Kidney glomerular epithelial cell (primary cell): ENCODE results near the gene AKR1B15.
"Not testable (repeated sequence)": the region's sequence is repeated elsewhere in the genome, so short reads cannot be mapped to it uniquely, and the experiment has no call there.

Source experiments
- DNase-seq: peaks from one replicate; lab custom pipeline; 2025; lab: John Stamatoyannopoulos, UW

AKR1B15 gene

DNA sequence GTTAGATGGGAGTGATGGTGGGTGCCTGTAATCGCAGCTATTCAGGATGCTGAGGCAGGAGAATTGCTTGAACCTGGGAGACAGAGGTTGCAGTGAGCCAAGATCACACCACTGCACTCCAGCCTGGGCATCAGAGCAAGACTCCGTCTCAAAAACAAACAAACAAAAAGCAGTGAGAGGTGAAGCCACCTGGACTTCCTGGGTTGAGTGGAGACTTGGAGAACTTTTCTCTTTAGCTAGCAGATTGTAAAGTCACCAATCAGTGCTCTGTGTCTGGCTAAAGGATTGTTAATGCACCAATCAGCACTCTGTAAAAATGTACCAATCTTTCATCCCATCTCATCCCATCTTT lies 14.5 kb downstream of the AKR1B15 start:
- DNase-seq, result not testable (repeated sequence)

DNA sequence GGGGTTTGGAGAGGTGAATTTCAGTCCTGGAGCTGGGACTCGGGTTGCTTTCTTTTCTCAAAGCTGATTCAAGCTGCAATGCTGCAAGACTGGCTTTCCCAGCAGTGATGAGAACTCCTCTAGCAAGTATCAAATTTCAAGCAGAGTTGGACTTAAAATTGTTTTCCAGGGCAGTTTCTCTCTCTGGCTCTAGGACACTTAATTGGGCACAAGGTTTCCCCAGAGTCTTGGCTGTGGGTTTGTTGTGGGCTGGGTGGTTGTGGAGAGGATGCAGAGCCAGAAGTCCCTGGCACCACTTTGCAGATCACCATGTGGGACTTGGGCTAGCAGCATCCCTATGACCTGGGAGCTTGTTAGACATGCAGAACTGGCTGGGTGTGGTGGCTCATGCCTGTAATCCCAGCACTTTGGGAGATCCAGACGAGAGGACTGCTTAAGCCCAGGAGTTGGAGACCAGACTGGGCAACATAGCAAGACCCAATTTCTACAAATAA lies 16.8 kb downstream of the AKR1B15 start:
- no peak for DNase-seq

DNA sequence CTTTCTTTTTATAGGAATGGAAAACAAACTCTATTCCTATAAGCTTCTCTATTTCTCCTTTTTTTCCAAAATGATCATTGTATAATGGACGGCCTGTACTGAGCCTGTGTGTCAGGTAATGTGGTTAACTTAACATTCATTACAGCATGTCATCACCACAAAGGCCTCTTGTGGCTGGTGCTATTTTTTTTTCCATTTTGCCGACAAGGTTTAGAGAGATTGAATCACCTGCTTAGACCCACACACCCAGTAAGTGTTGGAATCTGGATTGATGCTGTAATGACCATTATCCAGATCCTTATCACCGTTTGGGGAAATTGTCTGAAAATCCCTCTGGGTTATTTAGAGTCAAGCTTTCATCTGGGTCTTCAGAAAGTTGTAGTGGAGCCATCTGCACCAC lies 18.5 kb downstream of the AKR1B15 start:
- DNase-seq, result no peak

DNA sequence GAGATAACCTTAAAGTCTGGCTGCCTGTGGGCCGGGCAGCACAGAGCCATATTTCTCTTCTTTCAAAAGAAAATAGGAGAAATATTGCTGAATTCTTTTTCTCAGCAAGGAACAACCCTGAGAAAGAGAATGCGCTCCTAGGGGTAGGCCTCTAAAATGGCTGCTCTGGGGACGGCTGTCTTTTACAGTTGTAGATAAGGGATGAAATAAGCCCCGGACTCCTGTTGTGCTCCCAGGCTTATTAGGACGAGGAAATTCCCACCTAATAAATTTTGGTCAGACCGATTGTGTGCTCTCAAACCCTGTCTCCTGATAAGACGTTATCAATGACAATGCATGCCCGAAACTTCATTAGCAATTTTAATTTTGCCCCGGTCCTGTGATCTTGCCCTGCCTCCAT lies 21.1 kb downstream of the AKR1B15 start:
- DNase-seq, result not testable (repeated sequence)

DNA sequence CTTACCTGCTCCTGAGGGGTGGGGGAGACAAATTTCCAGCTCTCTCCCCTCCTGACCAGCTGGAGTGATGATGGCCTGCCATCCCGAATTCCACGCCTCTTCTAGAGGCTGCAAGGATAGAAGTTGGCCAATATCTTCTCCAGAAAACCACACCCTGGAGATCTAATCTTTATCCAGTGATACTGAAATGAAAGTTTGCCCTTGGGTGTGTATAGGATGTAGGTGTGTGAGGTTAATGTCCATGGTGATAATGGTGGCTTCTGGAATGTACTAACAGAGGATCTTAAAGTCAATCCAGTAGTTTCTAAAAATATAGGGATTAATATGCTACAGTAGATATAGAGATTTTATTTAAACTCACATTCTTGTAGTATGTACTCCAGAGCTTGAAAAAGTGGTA lies 22.2 kb downstream of the AKR1B15 start:
- DNase-seq, result no peak

DNA sequence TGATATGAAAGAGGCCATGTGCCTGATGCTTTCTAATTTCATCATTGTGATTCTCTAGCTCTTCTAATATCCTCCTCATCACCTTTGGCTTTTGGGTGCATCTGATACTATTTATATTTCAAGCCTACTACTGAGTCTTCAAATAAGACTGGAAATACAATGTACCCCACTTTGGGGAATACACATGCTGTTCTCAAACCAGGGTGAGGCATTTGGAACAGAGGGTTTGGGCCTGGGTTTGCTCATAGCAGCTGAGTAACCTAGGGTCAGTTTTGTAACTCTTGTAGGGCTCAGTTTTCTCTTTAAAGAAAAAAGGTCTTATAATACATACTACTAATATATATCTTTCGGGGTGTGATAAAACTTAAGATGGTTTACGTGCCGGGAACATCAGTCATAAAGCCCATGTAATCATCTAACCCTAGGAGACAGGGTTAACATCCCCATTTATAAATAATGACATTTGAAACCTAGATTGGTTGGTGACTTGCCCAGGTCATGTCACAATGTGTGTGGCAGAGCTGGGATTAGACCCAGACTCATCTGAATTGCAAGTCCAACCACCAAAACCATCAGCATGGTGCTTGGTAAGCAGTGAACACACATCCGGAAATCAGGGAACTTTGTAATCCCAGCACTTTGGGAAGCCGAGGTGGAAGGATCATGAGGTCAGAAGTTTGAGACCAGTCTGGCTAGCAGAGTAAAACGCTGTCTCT lies 23.0 kb downstream of the AKR1B15 start:
- DNase-seq, result no peak

DNA sequence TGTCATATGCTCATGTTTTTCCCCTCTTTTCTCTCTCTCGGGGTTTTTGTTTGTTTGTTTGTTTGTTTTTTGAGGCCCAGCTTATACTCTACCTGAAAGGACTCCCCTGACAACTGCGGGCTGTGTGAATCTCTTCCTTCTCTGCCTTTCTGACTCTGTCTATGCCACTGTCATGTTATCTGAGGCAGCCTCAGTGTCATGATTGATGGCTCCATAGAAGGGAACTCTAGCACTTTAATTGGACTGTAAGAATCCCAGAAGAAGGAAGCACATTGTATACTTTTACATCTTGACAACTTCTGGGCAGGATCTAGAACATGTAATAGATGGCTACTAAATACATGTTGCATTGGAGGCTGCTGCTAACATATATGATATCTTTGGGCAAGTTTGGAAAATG lies 25.4 kb downstream of the AKR1B15 start:
- DNase-seq, result no peak

DNA sequence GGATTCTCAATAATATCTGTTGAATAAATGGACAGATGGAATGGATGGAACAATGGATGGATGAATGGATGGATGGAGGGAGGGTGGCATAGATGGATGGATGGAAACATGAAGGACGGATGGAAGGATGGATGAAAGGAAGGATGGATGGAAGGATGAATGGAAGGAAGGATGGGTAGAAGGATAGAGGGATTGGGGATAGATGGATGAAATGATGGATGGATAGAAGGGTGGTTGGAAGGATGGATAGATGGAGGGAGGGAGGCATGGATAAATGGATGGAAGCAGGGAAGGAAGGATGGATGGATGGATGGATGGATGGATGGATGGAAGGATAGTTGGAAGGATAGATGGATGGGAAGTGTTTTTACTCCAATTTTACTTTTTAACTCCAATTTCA lies 35.4 kb downstream of the AKR1B15 start:
- DNase-seq, result no peak

DNA sequence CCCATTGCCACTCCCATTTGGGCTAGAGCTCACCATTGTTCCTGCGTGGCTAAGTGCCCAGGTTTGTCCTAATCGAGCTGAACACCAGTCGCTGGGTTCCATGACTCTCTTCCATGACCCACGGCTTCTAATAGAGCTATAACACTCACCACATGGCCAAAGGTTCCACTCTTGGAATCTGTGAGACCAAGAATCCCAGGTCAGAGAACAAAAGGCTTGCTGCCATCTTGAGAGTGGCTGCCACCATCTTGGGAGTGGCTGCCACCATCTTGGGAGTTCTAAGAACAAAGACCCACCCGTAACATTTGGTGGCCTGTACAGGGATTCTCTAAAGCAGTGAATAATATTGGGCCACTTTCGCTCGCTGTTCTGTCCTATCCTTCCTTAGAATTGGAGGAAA lies 37.0 kb downstream of the AKR1B15 start:
- no peak for DNase-seq

DNA sequence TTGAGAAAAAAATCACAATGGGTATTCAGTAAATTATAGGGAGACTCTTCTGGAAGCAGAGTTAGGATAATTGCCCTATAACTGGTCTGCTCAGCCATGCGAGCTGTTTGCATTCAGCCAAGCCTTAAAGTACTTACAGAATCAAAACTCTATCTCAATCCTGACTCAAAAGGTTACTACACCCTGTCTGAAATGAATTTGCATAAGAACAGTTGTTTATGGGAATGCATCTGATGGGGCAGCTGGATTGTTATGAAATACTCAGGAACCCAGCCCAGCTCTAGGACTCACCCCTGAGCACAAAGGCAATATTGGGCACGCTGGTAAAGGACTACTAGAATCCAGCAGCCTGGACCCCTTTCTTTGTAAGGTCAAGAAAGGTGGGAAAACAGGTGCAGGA lies 38.8 kb downstream of the AKR1B15 start:
- DNase-seq, result no peak

DNA sequence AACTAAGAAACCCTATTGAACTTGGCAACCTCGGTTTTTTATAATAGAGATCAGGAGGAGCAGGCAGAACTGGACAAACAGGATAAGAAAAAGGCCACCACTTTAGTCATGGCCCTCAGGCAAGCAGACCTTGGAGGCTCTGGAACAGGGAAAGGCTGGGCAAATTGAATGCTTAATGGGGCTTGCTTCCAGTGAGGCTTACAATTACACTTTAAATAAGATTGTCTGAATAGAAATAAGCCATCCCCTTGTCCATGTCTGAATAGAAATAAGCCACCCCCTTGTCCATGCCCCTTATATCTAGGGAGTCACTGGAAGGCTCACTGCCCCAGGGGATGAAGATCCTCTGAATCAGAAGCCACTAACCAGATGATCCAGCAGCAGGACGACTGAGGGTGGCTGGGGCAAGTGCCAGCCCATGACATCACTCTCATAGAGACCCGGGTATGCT lies 40.6 kb downstream of the AKR1B15 start:
- DNase-seq, result no peak

DNA sequence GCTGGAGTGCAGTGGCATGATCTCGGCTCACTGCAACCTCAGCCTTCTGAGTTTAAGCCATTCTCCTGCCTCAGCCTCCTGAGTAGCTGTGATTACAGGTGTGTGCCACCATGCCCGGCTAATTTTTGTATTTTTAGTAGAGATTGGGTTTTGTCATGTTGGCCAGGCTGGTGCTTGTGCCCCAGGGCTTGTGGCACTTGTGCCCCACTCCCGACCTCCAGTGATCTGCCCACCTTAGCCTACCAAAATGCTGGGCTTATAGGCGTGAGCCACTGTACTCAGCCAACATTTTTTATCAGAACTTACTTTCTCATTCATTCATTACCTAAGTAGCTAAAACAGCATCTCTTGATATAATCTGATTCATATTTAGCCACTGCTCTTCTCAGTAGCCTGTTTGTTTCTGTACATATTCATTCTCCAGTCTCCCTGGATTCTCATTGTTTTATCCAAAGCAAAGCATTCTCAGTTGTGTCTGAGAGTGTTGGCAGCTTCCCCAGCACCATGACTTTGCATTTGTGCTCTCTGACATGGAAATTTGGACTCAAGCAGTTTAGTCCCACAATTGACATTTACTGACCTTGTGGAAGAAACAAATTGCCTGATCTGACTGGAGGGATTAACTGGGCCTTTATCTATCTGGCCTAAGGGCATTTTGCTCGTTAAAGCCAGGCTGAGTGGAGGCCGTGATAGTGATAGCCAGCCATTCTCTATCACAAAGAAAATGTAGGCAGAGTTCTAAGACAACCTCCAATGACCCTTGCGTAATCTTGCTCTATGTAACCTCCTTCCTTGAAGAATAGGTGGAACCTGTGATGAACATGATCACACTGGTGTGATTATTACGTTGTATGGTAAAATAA lies 44.9 kb downstream of the AKR1B15 start:
- peak; percentile 9 for DNase-seq

DNA sequence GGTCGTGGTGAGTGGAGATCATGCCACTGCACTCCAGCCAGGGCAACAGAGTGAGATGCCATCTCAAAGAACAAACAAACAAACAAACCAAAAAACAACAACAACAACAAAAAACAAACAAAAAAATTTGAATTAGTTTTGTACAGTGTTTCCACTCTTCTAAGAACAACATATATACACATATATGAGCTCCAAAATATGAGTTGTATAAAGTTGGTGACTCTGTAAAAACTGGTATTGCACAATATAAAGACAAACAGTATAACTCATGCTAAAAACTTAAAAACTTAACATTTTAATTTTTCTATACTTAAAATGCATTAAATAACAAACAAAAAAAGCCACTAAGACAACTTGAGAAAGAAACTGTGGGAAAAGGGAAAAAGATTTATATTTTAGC lies 46.0 kb downstream of the AKR1B15 start:
- no peak for DNase-seq

DNA sequence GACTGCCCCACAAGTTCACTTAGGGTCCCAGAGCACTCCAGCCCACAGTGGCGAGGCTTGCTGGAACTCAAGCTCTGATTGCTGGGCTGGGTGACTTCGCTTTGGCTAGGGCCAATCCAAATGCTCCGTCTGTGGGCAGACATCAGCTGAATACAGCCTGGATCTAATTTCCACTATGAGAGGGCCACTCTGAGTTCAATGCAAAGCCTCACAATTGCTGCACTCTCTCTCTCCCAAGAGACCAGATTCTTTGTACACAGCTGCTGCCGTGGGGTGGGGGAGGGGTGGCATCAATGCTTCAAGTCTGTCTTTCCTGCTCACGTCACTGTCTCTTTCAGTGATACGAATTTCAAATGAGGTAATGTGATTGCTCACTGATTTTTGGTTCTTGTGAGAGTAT lies 50.5 kb downstream of the AKR1B15 start:
- no peak for DNase-seq

DNA sequence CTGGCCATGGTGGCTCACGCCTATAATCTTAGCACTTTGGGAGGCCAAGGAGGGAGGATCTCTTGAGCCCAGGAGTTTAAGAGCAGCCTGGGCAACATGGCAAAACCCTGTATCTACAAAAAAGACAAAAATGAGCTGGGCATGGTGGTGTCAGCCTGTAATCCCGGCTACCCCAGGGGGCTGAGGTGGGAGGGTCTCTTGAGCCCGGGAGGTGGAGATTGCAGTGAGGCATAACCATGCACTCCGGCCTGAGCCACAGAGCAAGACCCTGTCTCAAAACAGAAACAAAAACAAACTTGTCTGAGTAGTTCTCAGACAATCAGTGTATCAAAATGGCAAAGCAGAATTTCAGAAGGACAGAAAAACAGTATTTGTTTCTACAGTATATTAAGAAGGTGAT lies 52.5 kb downstream of the AKR1B15 start:
- DNase-seq, result no peak

DNA sequence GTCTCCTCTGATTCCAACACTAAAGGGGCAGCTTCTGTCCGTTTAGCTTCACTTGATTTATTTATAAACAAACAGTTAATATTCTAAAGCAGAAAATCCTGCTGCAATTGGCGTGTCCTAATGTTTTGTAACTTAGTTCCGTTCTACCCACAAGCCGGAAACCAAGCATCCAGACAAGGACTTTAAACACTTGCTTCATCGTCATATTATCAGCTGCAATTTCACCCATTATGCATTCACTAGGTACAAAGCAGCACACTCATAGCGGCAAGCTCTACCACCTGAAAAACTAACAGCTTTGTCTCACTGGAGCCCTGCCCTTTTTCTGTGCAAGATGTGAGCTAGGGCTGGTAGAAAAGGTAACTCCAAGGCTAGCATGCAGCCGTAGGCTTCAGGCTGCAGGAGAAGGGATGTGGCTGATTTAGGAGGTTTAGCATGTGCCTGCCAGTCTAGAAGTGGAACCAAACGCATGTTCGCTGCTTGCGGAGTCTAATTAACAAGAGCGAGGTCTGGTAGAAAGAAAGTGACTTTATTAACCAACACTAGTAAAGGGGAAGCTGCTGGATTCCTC lies 54.1 kb downstream of the AKR1B15 start:
- DNase-seq, result no peak

DNA sequence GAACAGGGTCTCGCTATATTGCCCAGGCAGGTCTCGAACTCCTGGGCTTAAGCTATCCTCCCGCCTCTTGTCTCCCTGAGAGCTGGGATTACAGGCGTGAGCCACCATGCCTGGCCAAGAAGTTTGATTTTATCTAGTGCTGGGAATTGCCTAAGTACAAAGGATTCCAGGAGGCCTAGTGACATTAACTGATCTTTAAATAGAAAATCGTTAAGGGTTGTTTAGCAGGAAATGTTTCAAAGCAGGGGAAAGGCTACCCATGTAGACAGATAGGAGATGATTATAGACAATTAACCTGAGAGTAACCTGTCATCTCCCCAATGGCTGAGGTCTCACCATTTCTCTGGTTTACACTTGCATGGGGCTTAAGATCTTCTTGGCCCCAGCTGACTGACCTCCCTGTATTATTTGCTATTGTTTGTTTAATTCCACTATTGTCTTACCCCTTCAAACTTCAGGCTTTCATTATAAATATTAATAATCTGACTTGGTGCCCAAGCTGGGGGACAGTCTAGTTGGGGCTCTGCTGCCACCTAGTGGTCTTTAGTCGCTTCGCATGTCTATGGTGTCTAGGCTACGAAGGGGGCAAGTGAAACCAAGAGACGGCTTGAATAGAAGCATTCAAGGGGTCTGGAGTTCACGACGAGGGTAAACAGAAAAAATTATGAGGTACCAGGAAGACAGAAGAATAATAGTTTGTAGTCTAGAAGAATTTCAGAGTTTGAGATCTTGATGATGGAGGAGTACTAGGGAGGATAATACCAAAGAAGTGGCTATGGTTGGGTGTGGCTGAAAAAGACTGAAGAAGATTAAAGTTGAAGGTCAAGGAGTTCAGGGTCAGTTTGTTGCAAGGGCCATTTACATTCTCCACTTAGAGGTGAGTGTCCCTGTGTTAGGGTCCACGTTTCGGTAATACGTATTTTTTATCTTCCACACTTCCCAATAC lies 57.3 kb downstream of the AKR1B15 start:
- peak; percentile 50 for DNase-seq

DNA sequence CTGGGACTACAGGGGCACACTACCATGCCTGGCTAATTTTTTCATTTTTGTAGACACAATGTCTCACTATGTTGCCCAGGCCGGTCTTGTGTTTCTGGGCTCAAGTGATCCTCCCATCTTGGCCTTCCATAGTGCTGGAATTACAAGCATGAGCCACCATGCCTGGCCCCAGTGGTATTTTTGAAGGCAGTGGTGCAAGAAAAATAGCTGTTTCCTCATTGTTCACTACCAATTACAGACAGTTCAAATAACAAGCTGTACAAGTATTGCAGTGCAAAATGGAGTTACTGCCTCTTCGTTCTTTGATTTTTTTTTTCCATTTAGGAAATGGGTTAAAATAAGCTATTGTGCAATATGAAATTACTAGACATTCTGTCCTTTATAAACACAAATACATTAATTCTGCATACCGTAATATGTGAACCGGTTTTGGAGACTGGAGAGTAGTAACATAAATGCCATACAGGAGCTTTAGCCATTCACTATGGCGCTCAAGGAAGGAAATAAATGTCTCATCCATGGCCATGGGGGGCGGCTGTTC lies 62.8 kb downstream of the AKR1B15 start:
- DNase-seq, result no peak

DNA sequence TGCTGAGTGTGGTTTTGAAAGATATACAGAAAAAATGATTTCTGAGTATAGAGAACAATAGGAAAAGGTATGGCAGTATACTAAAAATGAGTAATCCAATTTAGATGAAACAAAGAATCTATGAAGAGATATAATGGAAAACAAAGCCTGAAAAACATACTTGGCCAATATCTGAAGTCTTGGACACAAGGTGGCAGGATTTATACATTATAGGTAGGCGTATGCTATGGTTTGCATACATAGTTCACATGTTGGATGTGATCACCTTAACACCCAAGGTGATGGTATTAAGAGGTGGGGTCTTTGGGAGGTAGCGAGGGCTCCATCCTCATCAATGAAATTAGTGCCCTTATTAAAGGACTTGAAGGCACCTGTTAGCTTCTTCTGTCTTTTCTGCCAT lies 63.3 kb downstream of the AKR1B15 start:
- no peak for DNase-seq

DNA sequence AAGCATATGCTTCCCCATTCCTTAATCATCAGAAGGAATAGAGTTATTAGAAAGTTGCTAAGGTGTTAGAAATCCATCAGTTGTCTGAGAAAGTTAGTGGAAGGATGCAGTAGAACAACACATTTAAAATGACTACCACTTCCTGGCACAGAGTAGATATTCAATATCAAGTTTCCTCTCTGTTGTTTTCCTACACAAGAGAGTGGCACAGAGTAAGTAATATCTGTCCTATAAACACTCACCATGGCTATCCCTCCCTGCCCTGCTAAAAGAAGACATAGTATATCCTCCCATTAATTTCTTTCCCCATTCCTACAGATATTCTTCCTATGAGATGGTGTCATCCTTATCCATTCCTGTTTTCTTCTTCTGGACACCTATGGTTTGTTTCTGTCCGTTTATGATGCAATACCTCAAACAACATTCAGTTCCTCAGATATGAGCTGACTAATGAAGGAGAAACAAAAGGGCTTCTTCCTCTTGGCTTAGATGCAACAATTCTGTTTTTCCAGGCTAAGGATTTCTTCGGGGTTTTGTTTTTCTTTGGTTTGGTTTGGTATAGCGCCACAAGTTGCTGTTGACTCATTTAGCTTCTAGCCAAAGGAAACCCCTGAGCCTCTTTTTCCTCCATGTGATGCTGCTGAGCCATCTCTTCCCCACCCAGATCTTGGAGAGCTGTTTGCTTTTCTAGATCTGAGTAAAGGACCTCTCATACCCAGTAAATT lies 64.9 kb downstream of the AKR1B15 start:
- peak; percentile 93 for DNase-seq

DNA sequence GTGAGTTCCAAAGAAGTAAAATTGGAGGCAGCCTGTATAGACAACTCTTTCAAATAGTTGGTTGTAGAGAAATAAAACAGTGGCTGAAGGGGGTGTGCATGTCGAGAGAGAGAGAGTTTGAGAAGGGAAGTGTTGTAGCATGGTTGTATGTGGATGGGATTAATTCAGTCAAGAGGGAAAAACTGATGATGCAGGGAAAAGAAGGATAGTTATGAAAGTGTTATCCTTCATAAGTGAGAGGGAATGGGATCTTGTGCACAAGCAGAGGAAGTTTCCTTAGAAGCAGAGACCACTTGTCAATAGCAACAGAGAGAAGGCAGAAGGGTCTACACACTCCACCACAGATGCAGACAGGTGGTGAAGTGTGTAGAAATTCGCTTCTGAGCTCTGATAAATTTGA lies 67.7 kb downstream of the AKR1B15 start:
- DNase-seq, result no peak
